HG03139 (cell line): ENCODE measurements around the gene DEGS2.

Experiments used
- ATAC-seq: cut with Tn5 transposase; IDR thresholded peaks from one replicate; pipeline ENCODE4 v1.9.1; 2021; ENCODE audit not compliant: unreplicated experiment

DEGS2 gene

DNA sequence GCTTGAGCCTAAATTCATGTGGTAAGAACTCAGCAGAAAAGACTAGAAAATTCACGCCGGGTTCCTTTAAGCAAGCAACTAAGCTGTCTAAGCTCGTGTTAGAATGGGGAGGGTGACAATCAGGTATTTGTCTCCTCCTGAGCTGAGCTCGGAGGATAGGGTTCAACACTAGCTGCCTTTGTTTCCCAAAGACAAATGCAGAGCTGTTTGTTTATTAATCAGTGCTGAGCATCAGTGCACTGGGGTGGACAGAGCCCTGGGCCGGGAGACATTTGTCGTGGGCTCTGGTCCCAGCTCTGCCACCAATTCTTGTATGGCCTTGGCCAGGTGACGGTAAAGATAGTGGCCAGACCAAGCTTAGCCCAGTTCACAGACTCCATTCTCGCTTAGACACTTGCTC, 43.7 kb downstream of the DEGS2 start:
- ATAC-seq, result no peak

DNA sequence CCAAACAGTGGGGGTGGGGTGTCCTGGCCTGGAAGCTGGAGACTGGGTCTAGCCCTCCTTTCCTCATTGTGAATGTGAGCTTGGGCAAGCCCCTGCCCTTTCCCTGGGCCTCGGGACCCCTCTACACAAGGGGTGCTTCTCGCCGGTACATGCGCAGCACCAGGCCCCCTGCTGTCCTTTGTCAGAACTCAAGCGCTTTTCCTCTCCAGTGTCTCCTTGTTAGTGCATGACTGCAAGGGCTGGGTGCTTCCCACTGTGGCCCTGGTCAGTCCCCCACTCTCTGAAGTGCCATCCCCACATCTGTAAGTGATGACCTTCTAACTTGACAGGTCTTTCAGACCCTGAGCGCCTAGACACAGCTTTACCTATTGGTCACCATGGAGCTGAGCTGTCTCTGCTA, 44.2 kb downstream of the DEGS2 start:
- ATAC-seq, result no peak

DNA sequence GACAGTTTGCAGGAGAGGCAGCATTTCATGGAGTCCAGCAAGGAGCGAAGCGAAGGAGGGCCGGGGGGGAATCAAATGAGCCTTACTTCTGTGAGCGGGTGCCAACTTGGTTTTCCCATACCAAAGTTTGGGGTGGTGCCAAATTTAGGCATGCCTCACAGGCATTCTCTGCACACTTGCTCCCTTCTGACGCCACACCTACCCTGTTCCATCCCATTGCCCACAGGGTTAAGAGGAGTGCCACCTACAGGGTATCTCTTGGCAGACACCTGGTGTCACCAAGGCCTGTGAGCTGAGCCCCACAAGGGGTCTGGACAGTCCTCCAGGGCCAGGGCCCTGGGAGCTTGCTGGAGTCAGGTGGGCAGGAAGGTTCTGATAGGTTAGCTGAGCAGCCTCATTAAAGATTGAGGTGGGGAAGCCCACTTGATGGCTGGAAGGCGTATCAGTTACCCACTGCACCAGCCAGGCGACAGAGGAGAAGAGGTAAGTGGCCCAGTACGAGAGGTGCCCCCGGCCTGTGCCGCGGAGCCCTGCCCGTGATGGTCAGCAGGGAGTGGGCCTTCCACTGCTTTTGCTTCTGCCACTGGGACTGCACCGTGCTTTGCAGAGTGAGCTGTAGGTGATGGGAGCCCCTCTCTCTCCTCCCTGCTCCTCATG, 45.2 kb downstream of the DEGS2 start:
- ATAC-seq, result no peak

- no peak for ATAC-seq
Measured at GRCh38 chr14:100111931-100112704, 47.3 kb downstream of the DEGS2 start.

DNA sequence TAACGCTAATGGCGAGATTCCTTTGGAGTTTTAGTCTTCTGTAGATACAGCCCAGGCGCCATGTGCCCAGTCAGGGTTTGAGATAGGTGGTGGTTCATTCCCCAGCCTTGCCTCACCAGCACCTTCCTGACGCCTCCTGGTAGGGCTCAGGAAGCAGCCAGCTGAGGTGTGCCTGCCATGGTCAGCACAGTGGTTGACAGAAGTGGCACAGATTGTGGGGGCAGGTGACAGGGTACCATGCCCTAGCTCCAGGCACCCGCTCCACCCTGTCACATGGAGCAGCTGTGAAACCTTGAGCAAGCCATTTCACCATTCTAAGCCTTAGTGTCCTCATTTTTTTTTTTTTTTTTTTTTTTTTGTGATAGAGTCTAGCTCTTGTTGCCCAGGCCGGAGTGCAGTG, 48.6 kb downstream of the DEGS2 start:
- no peak for ATAC-seq

DNA sequence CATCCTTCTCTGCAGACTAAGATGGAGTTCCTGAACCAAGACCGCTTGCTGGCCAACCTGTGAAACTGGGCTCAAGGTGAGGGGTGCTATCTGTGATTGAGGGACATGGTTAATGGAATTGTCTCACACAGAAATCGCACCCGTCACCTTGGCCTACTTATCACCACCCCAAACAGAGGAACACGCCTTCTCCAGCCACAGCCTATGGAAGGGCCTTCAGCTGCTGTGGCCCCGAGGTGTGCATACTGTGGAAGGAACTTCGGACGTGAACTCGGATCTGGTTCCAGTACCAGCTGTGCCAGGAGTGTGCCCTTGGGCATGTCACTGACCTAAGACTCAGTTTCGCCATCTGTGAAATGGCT, 49.9 kb downstream of the DEGS2 start:
- no peak for ATAC-seq

DNA sequence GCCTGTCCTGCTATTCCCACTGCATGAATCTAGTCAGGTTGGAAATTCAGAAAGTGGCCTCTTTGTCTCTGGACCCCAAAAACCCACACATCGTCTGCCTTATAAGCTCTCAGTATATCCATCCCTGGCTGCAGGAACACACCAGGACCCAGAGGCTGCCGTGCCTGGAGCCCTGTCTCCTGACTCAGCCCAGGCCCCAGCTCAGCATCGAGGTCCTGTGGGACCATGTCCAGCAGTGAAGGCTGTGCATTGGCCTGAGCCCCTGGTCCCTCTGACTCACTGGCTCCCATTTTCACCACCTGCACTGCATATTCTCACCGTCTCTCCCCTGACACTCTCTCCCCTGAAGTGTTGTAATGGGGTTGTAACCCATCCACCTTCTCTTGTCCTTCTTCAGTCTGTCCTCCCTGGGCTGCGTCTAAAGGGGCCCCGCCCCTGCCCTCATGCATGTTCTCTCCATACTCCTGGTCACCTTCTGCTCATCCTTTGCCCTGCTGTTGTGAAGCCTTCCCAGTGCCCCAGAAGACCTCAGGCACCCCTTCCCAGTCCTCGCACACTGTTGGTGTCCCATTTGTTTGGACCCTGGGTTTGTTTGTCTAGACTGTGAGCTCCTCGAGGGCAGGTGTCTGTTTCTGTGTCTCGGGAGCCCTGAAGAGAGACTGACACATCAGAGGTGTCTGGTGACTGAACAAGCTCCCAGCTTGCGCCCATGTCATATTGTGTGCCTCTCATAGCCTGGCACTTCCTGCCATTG, 50.4 kb downstream of the DEGS2 start:
- ATAC-seq, result no peak

- ATAC-seq, result peak; percentile 63
Measured at GRCh38 chr14:100108042-100108825, 51.2 kb downstream of the DEGS2 start.

DNA sequence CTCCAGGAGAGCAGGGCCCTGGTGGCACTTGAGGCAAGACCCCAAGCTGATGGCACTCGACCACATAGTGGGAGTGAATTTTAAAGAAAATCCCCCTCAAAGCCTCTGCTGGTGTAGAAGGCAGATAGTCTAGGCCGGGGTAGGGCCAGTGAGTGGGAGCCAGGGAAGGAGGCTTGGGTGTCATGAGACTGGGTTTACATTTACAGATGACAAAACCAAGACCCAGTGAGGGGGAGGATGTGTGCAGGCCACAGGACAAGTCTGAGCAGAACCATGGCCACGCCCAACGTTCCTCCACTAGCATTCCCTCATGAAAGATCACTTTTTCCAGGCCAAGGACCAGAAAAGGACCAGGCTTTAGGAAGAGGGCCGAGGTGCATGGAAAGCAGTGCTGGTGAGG, 52.2 kb downstream of the DEGS2 start:
- ATAC-seq, result no peak

- no peak for ATAC-seq
Measured at GRCh38 chr14:100106250-100107112, 53.0 kb downstream of the DEGS2 start.

DNA sequence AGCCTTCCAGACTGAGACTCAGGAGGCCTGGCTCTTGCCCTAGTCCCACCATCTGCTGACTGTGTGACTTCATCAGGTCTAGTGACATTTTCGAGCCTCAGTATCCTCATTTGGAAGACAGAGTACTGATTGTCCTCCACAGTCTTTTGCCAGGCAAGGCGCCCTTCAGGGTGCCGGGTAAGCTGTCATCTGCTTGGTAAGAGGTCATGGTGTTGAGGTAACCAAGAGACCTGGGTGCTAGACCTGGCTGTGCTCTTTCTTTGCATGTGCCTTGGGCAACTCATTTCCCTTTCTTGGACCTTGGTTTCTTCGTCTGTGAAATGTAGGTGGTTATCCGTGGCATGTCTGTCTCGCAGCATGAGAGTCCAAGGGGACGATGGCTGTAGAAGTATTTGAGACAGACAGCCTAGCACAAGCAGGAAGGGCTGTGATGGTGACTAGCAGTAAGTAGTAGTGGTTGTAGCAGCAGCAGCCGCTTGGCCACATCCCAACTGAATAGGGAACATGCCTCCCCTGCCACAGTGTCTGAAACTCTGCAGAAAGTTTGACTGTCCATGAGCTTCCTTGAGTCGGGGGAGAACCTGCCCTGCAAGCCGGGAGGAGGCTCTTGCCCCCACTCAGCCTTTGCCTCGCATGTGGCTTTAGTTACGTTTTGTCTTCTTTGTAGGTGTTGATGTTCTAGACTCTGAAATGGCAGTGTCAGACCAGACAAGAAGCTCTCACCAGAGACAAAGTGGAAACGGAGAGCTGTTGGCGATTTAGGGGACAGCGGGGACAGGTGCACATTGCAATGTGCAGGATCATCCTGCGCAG, 53.9 kb downstream of the DEGS2 start:
- ATAC-seq, result no peak

- ATAC-seq, result no peak
Measured at GRCh38 chr14:100104523-100105300, 54.7 kb downstream of the DEGS2 start.

- no peak for ATAC-seq
Measured at GRCh38 chr14:100104006-100104352, 55.5 kb downstream of the DEGS2 start.

DNA sequence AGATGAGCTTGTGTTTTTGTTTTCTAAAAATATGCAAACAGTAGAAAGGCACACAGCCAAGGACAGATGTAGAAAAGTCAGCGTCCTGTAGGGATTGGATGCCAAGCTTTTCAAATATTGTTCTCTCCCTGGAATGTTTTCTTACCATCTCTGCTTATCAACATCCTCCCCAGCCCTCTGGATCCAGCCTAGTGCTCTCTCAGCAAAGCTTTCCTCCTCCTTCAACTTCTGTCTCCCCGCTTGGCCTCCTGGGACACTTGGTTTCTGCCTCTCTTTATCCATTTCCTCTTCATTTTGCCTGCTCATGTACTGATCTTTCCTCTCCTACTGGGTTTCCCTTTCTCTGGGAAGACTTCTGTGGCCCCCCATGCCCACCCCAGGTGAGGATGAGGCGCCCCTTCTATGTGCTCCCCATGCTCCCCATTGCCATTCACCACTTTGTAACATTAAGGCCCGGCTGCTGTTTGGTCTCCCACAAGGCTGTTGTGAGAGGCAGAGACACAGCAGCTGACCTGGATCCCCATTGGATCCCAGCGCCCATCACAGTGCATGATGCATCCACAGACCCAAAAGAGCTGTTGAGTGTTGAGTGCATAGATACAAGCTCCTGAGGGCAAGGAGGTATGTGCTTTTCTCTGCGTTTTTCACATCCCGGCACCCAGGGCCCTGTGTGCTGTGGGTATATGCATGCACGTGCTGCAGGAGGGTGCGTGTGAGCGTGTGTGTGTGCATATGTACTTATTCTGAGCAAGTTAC, 56.0 kb downstream of the DEGS2 start:
- ATAC-seq, result no peak

- ATAC-seq, result no peak
Measured at GRCh38 chr14:100102156-100102785, 57.2 kb downstream of the DEGS2 start.

GRCh38 chr14:100100032-100100703, 59.3 kb downstream of the DEGS2 start:
- no peak for ATAC-seq

DNA sequence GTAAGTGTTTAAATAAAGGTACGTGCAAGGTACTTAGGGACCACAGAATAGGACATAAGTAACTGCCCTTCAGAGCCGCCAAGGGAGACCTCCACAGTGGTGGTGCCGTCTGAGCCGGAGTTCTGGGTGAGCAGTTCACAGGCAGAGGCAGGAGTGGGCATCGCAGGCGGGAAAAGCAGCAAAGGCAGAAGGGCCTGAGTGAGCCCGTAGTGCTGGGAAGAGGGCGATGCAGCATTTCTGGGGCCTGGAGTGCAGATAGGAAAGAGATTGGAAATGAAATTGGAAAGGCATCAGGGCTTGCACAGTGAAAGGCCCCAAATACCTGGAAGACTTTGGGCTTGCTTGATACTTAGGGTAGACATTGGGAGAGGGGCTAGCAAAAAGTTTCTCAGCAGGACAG, 61.3 kb downstream of the DEGS2 start:
- ATAC-seq, result no peak
